ENCODE results near the gene MTMR6. TPM values are rescaled to one million over a fixed set of nuclear protein-coding genes. Genes with fewer than 3 reads are reported as not detected.

Gene MTMR6
- total RNA-seq, 2 donors from 2014 or later: 11.2 to 13.2 TPM

GRCh38 chr13:25281935-25282332 is 5.4 kb downstream of the MTMR6 start:
- DNase-seq (no peak), ATAC-seq (no peak)
- Histone ChIP-seq H3K4me3 (no peak overlapping the region), H3K9me3 (no peaks in the 10 kb centered on the region), H3K27ac (no peak overlapping the region), H3K36me3 (replicated peaks in 1 of 2; ENCODE audit: insufficient read depth in 1 of 2, low read depth in 2 of 2) (no peaks in the 10 kb centered on the region), H3K4me1 (peaks cover 18% of the 10 kb centered on the region), H3K27me3 (no peaks in the 10 kb centered on the region)
- intact Hi-C loops (cut with DNase I): no loop called here
- 88 to 94% methylated on average over 1 of the region's 1 CpG for WGBS, 2 donors
- TF ChIP-seq POLR2A (IDR thresholded peaks at IDR 0.05) (no peak), CTCF (IDR thresholded peaks at IDR 0.05) (no peak)

GRCh38 chr13:25281193-25281934 is 5.9 kb downstream of the MTMR6 start:
- TF ChIP-seq POLR2A (IDR thresholded peaks at IDR 0.05) (no peak), CTCF (IDR thresholded peaks at IDR 0.05) (no peak)
- no peaks in the 10 kb centered on the region for H3K27me3 ChIP-seq
- H3K27ac ChIP-seq: no peak overlapping the region
- WGBS, 2 donors: 62 to 65% methylated on average over 4 of the region's 4 CpGs
- no peak for ATAC-seq
- no peak for DNase-seq
- intact Hi-C loops (cut with DNase I): no loop called here
- H3K4me3 ChIP-seq: no peak overlapping the region
- H3K4me1 ChIP-seq: peaks cover 18% of the 10 kb centered on the region
- H3K36me3 ChIP-seq (replicated peaks in 1 of 2; ENCODE audit: insufficient read depth in 1 of 2, low read depth in 2 of 2): no peaks in the 10 kb centered on the region
- no peaks in the 10 kb centered on the region for H3K9me3 ChIP-seq

GRCh38 chr13:25280396-25280795 is 6.9 kb downstream of the MTMR6 start:
- DNase-seq (no peak), ATAC-seq (no peak)
- intact Hi-C loops (cut with DNase I): no loop called here
- TF ChIP-seq POLR2A (IDR thresholded peaks at IDR 0.05): no peak
- no peak for TF ChIP-seq CTCF (IDR thresholded peaks at IDR 0.05)
- Histone ChIP-seq H3K4me1 (peaks cover 9% of the 10 kb centered on the region), H3K9me3 (no peaks in the 10 kb centered on the region), H3K4me3 (no peak overlapping the region), H3K36me3 (replicated peaks in 1 of 2; ENCODE audit: insufficient read depth in 1 of 2, low read depth in 2 of 2) (no peaks in the 10 kb centered on the region), H3K27me3 (no peaks in the 10 kb centered on the region), H3K27ac (no peak overlapping the region)

GRCh38 chr13:25276748-25277147 is 10.5 kb downstream of the MTMR6 start:
- no peak overlapping the region for H3K4me3 ChIP-seq
- H3K36me3 ChIP-seq (replicated peaks in 1 of 2; ENCODE audit: insufficient read depth in 1 of 2, low read depth in 2 of 2): peaks cover 0 to 2% of the 10 kb centered on the region in 2 donors
- H3K9me3 ChIP-seq: no peaks in the 10 kb centered on the region
- intact Hi-C loops (cut with DNase I): no loop called here
- WGBS, 2 donors: 95 to 96% methylated on average over 2 of the region's 2 CpGs
- DNase-seq: no peak
- ATAC-seq: no peak
- H3K4me1 ChIP-seq: no peaks in the 10 kb centered on the region
- no peak overlapping the region for H3K27ac ChIP-seq
- H3K27me3 ChIP-seq: no peaks in the 10 kb centered on the region
- TF ChIP-seq CTCF (IDR thresholded peaks at IDR 0.05): no peak
- TF ChIP-seq POLR2A (IDR thresholded peaks at IDR 0.05): no peak

- no peak for DNase-seq
- TF ChIP-seq POLR2A (IDR thresholded peaks at IDR 0.05) (no peak), CTCF (IDR thresholded peaks at IDR 0.05) (no peak)
- H3K27me3 ChIP-seq: no peaks in the 10 kb centered on the region
- intact Hi-C loops (cut with DNase I): no loop called here
- no peaks in the 10 kb centered on the region for H3K4me1 ChIP-seq
- no peak overlapping the region for H3K27ac ChIP-seq
- no peaks in the 10 kb centered on the region for H3K9me3 ChIP-seq
- H3K36me3 ChIP-seq (replicated peaks in 1 of 2; ENCODE audit: insufficient read depth in 1 of 2, low read depth in 2 of 2): peaks cover 9 to 16% of the 10 kb centered on the region in 2 donors
- H3K4me3 ChIP-seq: no peak overlapping the region
- WGBS, 2 donors: 93 to 100% methylated on average over 1 to 4 of the region's 6 CpGs
- ATAC-seq: no peak
Measured at GRCh38 chr13:25268561-25268960, 18.7 kb downstream of the MTMR6 start.

Data from body of pancreas (tissue), 4 donors.